Gastroesophageal sphincter (tissue), 3 donors: ENCODE measurements around the gene MAZ.
A peak's percentile ranks its signal among the peaks of the same experiment; 100 is the strongest.

Experiments used
- POLR2A ChIP-seq, 2 donors: fragments of 450-650 bp; IDR thresholded peaks; one replicate each; pipeline ENCODE4 v1.6.1; 2017; ENCODE audit warnings: antibody characterized with exemption in 2 of 2, mild to moderate bottlenecking in 2 of 2, moderate library complexity in 1 of 2
- TF ChIP-seq, protein P1 (sequence below), 4 experiments: fragments of 200-600 bp in 2 of 4; fragments of 450-650 bp in 2 of 4; sonication (generic) in 1 of 4; IDR thresholded peaks; one replicate each; pipeline ENCODE4 v1.5.1; 2017 to 2019; ENCODE audit warnings: antibody characterized with exemption in 4 of 4, mild to moderate bottlenecking in 2 of 4, moderate library complexity in 2 of 4

GRCh38 chr16:29805232-29806098 lies 864 bp upstream of the MAZ start:
- TF ChIP-seq POLR2A (IDR thresholded peaks at IDR 0.05), result peak; percentile 68 to 92
- TF ChIP-seq, protein P1, sequence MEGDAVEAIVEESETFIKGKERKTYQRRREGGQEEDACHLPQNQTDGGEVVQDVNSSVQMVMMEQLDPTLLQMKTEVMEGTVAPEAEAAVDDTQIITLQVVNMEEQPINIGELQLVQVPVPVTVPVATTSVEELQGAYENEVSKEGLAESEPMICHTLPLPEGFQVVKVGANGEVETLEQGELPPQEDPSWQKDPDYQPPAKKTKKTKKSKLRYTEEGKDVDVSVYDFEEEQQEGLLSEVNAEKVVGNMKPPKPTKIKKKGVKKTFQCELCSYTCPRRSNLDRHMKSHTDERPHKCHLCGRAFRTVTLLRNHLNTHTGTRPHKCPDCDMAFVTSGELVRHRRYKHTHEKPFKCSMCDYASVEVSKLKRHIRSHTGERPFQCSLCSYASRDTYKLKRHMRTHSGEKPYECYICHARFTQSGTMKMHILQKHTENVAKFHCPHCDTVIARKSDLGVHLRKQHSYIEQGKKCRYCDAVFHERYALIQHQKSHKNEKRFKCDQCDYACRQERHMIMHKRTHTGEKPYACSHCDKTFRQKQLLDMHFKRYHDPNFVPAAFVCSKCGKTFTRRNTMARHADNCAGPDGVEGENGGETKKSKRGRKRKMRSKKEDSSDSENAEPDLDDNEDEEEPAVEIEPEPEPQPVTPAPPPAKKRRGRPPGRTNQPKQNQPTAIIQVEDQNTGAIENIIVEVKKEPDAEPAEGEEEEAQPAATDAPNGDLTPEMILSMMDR (IDR thresholded peaks at IDR 0.05), result peak in 3 of 4 experiments; percentile 2 to 24 (median 20)
